Measurements from ENCODE around the gene CEP41.
A peak's percentile ranks its signal among the peaks of the same experiment; 100 is the strongest.

Gene CEP41

GRCh38 chr7:130374507-130374906 is 66.3 kb downstream of the CEP41 start:
- TF ChIP-seq CTCF (IDR thresholded peaks at IDR 0.05; ENCODE audit: low read depth, low read length), result no peak
- no peak for TF ChIP-seq POLR2A (IDR thresholded peaks at IDR 0.05; ENCODE audit: extremely low read depth, insufficient read length)
- no peak for TF ChIP-seq MYC (IDR thresholded peaks at IDR 0.05; ENCODE audit: low read depth, low read length)
- TF ChIP-seq MAX (IDR thresholded peaks at IDR 0.05; ENCODE audit: low read depth, low read length), result no peak
- DNase-seq (ENCODE audit: low read depth), result no peak
- no peak overlapping the region for H3K4me3 ChIP-seq (ENCODE audit: low read depth, low read length)

GRCh38 chr7:130372402-130373165 is 68.2 kb downstream of the CEP41 start:
- TF ChIP-seq MYC (IDR thresholded peaks at IDR 0.05; ENCODE audit: low read depth, low read length) (no peak), CTCF (IDR thresholded peaks at IDR 0.05; ENCODE audit: low read depth, low read length) (no peak), POLR2A (IDR thresholded peaks at IDR 0.05; ENCODE audit: extremely low read depth, insufficient read length) (no peak), MAX (IDR thresholded peaks at IDR 0.05; ENCODE audit: low read depth, low read length) (no peak)
- no peak overlapping the region for H3K4me3 ChIP-seq (ENCODE audit: low read depth, low read length)
- no peak for DNase-seq (ENCODE audit: low read depth)

GRCh38 chr7:130371046-130371445 is 69.8 kb downstream of the CEP41 start:
- no peak for DNase-seq (ENCODE audit: low read depth)
- no peak overlapping the region for H3K4me3 ChIP-seq (ENCODE audit: low read depth, low read length)

GRCh38 chr7:130369831-130370550 is 70.8 kb downstream of the CEP41 start:
- H3K4me3 ChIP-seq (ENCODE audit: low read depth, low read length), result no peak overlapping the region
- TF ChIP-seq MYC (IDR thresholded peaks at IDR 0.05; ENCODE audit: low read depth, low read length) (no peak), CTCF (IDR thresholded peaks at IDR 0.05; ENCODE audit: low read depth, low read length) (no peak), MAX (IDR thresholded peaks at IDR 0.05; ENCODE audit: low read depth, low read length) (no peak), POLR2A (IDR thresholded peaks at IDR 0.05; ENCODE audit: extremely low read depth, insufficient read length) (no peak)
- DNase-seq (ENCODE audit: low read depth), result no peak

More at GRCh38 chr7:130371046-130371445, 69.8 kb downstream of the CEP41 start:
- TF ChIP-seq MAX (IDR thresholded peaks at IDR 0.05; ENCODE audit: low read depth, low read length) (no peak), CTCF (IDR thresholded peaks at IDR 0.05; ENCODE audit: low read depth, low read length) (no peak), MYC (IDR thresholded peaks at IDR 0.05; ENCODE audit: low read depth, low read length) (no peak), POLR2A (IDR thresholded peaks at IDR 0.05; ENCODE audit: extremely low read depth, insufficient read length) (no peak)

- DNase-seq (ENCODE audit: low read depth), result peak; percentile 85
- H3K4me3 ChIP-seq (ENCODE audit: low read depth, low read length), result no peak overlapping the region
- peak; percentile 55 for TF ChIP-seq MAX (IDR thresholded peaks at IDR 0.05; ENCODE audit: low read depth, low read length)
- TF ChIP-seq CTCF (IDR thresholded peaks at IDR 0.05; ENCODE audit: low read depth, low read length), result no peak
Observed at GRCh38 chr7:130369110-130369711, 71.6 kb downstream of the CEP41 start.
